ENCODE data around the gene SULT1B1. TPM values are rescaled to one million over a fixed set of nuclear protein-coding genes. Genes with fewer than 3 reads are reported as not detected.

The SULT1B1 gene
- total and polyA plus RNA-seq, 10 of the 15 experiments (the other 5 are each of a cell fraction or from before 2014, with no cell fraction given): 0.01 to 0.05 (median 0.01) TPM; not detected in 7

DNA sequence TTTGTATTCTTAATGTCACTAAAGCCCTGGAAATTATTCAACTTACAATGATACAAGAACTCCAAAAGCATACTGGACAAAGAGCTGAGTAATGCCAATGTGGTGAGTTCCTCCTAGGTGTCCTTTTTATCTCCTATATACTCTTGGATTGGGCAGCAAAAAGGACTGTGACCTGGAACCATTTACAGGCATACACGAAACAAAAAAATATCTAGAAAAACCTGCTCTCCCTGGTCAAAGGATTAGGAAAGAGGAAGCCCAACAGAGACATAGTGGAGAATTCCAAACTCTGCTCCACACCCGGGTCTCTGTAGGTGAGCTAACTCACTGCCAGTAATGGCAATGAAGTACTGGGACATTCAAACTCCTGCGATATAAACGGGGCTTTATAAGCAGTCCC lies 25.3 kb downstream of the SULT1B1 start:
- H3K79me2 ChIP-seq (ENCODE audit: control insufficient read depth, insufficient read depth, low read length): no peaks in the 10 kb centered on the region
- TF ChIP-seq POU2F2 (IDR thresholded peaks at IDR 0.05; ENCODE audit: borderline replicate concordance, low read depth, low read length): no peak
- no peak for TF ChIP-seq NRF1 (conservative IDR thresholded peaks at IDR 0.05; ENCODE audit: low read depth, low read length)
- no peak for TF ChIP-seq POLR2AphosphoS2 (IDR thresholded peaks at IDR 0.05; ENCODE audit: low read depth, low read length)
- no peak for TF ChIP-seq JUND (IDR thresholded peaks at IDR 0.05; ENCODE audit: low read depth, low read length)
- TF ChIP-seq BACH1 (IDR thresholded peaks at IDR 0.05; ENCODE audit: borderline replicate concordance): no peak
- TF ChIP-seq, protein P1, sequence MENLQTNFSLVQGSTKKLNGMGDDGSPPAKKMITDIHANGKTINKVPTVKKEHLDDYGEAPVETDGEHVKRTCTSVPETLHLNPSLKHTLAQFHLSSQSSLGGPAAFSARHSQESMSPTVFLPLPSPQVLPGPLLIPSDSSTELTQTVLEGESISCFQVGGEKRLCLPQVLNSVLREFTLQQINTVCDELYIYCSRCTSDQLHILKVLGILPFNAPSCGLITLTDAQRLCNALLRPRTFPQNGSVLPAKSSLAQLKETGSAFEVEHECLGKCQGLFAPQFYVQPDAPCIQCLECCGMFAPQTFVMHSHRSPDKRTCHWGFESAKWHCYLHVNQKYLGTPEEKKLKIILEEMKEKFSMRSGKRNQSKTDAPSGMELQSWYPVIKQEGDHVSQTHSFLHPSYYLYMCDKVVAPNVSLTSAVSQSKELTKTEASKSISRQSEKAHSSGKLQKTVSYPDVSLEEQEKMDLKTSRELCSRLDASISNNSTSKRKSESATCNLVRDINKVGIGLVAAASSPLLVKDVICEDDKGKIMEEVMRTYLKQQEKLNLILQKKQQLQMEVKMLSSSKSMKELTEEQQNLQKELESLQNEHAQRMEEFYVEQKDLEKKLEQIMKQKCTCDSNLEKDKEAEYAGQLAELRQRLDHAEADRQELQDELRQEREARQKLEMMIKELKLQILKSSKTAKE (IDR thresholded peaks at IDR 0.05; ENCODE audit: low read depth, poor library complexity, severe bottlenecking): no peak
- no peak for TF ChIP-seq MEF2A (IDR thresholded peaks at IDR 0.05; ENCODE audit: insufficient read depth, low read depth, low read length)
- ChIA-PET CTCF (no interaction called here), POLR2A (no interaction called here), RAD21 (ENCODE audit: unreplicated experiment) (no interaction called here), SMC1A (ENCODE audit: uncharacterized antibody, unreplicated experiment) (interaction anchor here (1.3 kb wide), 1 partner anchor 35 kb away, joined by 4 read pairs; no protein-coding TSS in a partner anchor)
- H3K4me2 ChIP-seq (ENCODE audit: control insufficient read depth, insufficient read depth): no peak overlapping the region
- H3K4me3 ChIP-seq: no peak overlapping the region
- no peaks in the 10 kb centered on the region for H3K4me1 ChIP-seq (ENCODE audit: control insufficient read depth, insufficient read depth, low read length)
- no peaks in the 10 kb centered on the region for H4K20me1 ChIP-seq (ENCODE audit: control insufficient read depth, insufficient read depth)
- whole genome bisulfite sequencing (ENCODE audit: insufficient coverage, insufficient replicate concordance, low lambda C conversion rate, missing lambda C conversion rate): 24% methylated on average over 4 of the region's 4 CpGs
- DNase-seq (ENCODE audit: low read depth, low spot score) (no peak), ATAC-seq (no peak), FAIRE-seq (no peak)
- H2AFZ ChIP-seq (ENCODE audit: control insufficient read depth, low read depth, low read length): no peak overlapping the region
- H3K36me3 ChIP-seq (ENCODE audit: control insufficient read depth in 2 of 2, insufficient read depth in 2 of 2, low read length in 1 of 2): no peaks in the 10 kb centered on the region
- in situ Hi-C loops (cut with MboI) (no loop called here), intact Hi-C loops (cut with micrococcal nuclease; ENCODE audit: unreplicated experiment) (no loop called here)
- H3K9me3 ChIP-seq (replicated peaks; ENCODE audit: control insufficient read depth, insufficient read depth, low read length): no peaks in the 10 kb centered on the region
- no peak overlapping the region for H3K9ac ChIP-seq (ENCODE audit: control insufficient read depth, insufficient read depth, low read length)
- no TSS peak for BruUV-seq (replicated peaks)
- no peaks in the 10 kb centered on the region; a peak in 1 of 4 replicates for H3K27me3 ChIP-seq (replicated peaks in 1 of 2; ENCODE audit: control insufficient read depth in 2 of 2, insufficient read depth in 2 of 2, low read length in 1 of 2)
- H3K27ac ChIP-seq (ENCODE audit: control insufficient read depth, insufficient read depth): no peak overlapping the region
